ENCODE results near the gene ADGRL3.

Gene ADGRL3

GRCh38 chr4:61909031-61909430 lies 708.9 kb downstream of the ADGRL3 start:
- H2AFZ ChIP-seq (ENCODE audit: low read length) = no peak overlapping the region
- H3F3A ChIP-seq (ENCODE audit: insufficient read depth, low read length) = no peaks in the 10 kb centered on the region
- H3K9me3 ChIP-seq (ENCODE audit: low read length) = no peaks in the 10 kb centered on the region
- H3K9me2 ChIP-seq (ENCODE audit: low read depth, low read length) = no peaks in the 10 kb centered on the region
- no peak overlapping the region for H3K27ac ChIP-seq (ENCODE audit: low read depth, low read length, poor library complexity, severe bottlenecking)
- no peaks in the 10 kb centered on the region for H3K27me3 ChIP-seq (ENCODE audit: insufficient read depth, low read length)
- H3K4me1 ChIP-seq (ENCODE audit: insufficient read depth, low read length, severe bottlenecking) = no peaks in the 10 kb centered on the region
- no peak overlapping the region for H3K4me2 ChIP-seq (ENCODE audit: low read length)
- no peak overlapping the region for H3K4me3 ChIP-seq (ENCODE audit: low read depth, low read length, poor library complexity, severe bottlenecking)
- no peaks in the 10 kb centered on the region for H4K20me1 ChIP-seq (ENCODE audit: insufficient read depth, low read length)
- H3K9ac ChIP-seq (ENCODE audit: low read length) = no peak overlapping the region
- H3K79me2 ChIP-seq (ENCODE audit: insufficient read depth, low read length) = no peaks in the 10 kb centered on the region
- no peaks in the 10 kb centered on the region for H3K36me3 ChIP-seq (ENCODE audit: insufficient read depth, low read length)
- TF ChIP-seq, protein P1, sequence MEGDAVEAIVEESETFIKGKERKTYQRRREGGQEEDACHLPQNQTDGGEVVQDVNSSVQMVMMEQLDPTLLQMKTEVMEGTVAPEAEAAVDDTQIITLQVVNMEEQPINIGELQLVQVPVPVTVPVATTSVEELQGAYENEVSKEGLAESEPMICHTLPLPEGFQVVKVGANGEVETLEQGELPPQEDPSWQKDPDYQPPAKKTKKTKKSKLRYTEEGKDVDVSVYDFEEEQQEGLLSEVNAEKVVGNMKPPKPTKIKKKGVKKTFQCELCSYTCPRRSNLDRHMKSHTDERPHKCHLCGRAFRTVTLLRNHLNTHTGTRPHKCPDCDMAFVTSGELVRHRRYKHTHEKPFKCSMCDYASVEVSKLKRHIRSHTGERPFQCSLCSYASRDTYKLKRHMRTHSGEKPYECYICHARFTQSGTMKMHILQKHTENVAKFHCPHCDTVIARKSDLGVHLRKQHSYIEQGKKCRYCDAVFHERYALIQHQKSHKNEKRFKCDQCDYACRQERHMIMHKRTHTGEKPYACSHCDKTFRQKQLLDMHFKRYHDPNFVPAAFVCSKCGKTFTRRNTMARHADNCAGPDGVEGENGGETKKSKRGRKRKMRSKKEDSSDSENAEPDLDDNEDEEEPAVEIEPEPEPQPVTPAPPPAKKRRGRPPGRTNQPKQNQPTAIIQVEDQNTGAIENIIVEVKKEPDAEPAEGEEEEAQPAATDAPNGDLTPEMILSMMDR (IDR thresholded peaks at IDR 0.05; ENCODE audit: low read length) = no peak
- no peak for TF ChIP-seq EZH2 (IDR thresholded peaks at IDR 0.05; ENCODE audit: borderline replicate concordance, low read length)

GRCh38 chr4:61911313-61911756 lies 711.2 kb downstream of the ADGRL3 start:
- H3K9ac ChIP-seq (ENCODE audit: low read length) = no peak overlapping the region
- no peak overlapping the region for H3K27ac ChIP-seq (ENCODE audit: low read depth, low read length, poor library complexity, severe bottlenecking)
- H3K27me3 ChIP-seq (ENCODE audit: insufficient read depth, low read length) = no peaks in the 10 kb centered on the region
- TF ChIP-seq, protein P1 (IDR thresholded peaks at IDR 0.05; ENCODE audit: low read length) = no peak
- no peak for TF ChIP-seq EZH2 (IDR thresholded peaks at IDR 0.05; ENCODE audit: borderline replicate concordance, low read length)
- H3K9me3 ChIP-seq (ENCODE audit: low read length) = no peaks in the 10 kb centered on the region
- H3K36me3 ChIP-seq (ENCODE audit: insufficient read depth, low read length) = no peaks in the 10 kb centered on the region
- no peaks in the 10 kb centered on the region for H3F3A ChIP-seq (ENCODE audit: insufficient read depth, low read length)
- H3K79me2 ChIP-seq (ENCODE audit: insufficient read depth, low read length) = no peaks in the 10 kb centered on the region
- no peak overlapping the region for H2AFZ ChIP-seq (ENCODE audit: low read length)
- H3K4me2 ChIP-seq (ENCODE audit: low read length) = no peak overlapping the region
- H3K9me2 ChIP-seq (ENCODE audit: low read depth, low read length) = no peaks in the 10 kb centered on the region
- no peaks in the 10 kb centered on the region for H4K20me1 ChIP-seq (ENCODE audit: insufficient read depth, low read length)
- H3K4me3 ChIP-seq (ENCODE audit: low read depth, low read length, poor library complexity, severe bottlenecking) = no peak overlapping the region
- H3K4me1 ChIP-seq (ENCODE audit: insufficient read depth, low read length, severe bottlenecking) = no peaks in the 10 kb centered on the region

- Histone ChIP-seq H4K20me1 (ENCODE audit: insufficient read depth, low read length) (no peaks in the 10 kb centered on the region), H3K79me2 (ENCODE audit: insufficient read depth, low read length) (no peaks in the 10 kb centered on the region), H3K9me3 (ENCODE audit: low read length) (no peaks in the 10 kb centered on the region), H3K9ac (ENCODE audit: low read length) (no peak overlapping the region), H3K4me3 (ENCODE audit: low read depth, low read length, poor library complexity, severe bottlenecking) (no peak overlapping the region), H3K36me3 (ENCODE audit: insufficient read depth, low read length) (no peaks in the 10 kb centered on the region), H3K27ac (ENCODE audit: low read depth, low read length, poor library complexity, severe bottlenecking) (no peak overlapping the region), H3K4me2 (ENCODE audit: low read length) (no peak overlapping the region), H3K4me1 (ENCODE audit: insufficient read depth, low read length, severe bottlenecking) (no peaks in the 10 kb centered on the region), H2AFZ (ENCODE audit: low read length) (no peak overlapping the region), H3K27me3 (ENCODE audit: insufficient read depth, low read length) (no peaks in the 10 kb centered on the region), H3F3A (ENCODE audit: insufficient read depth, low read length) (no peaks in the 10 kb centered on the region), H3K9me2 (ENCODE audit: low read depth, low read length) (no peaks in the 10 kb centered on the region)
- TF ChIP-seq EZH2 (IDR thresholded peaks at IDR 0.05; ENCODE audit: borderline replicate concordance, low read length) = no peak
- TF ChIP-seq, protein P1 (IDR thresholded peaks at IDR 0.05; ENCODE audit: low read length) = no peak
Observed at GRCh38 chr4:61913619-61914018, 713.5 kb downstream of the ADGRL3 start.

All from OCI-LY1 (cell line).